Superior temporal gyrus (tissue), 1 donor: ENCODE measurements around the gene PPT1.

Experiments
- DNase-seq: peaks from one replicate; pipeline ENCODE4 v3.0.0-alpha.2; 2016; ENCODE audit errors: extremely low spot score

Gene PPT1

GRCh38 chr1:40030528-40031135 is 66.4 kb downstream of the PPT1 start:
- DNase-seq: no peak

GRCh38 chr1:40029608-40030007 is 67.4 kb downstream of the PPT1 start:
- DNase-seq: no peak

DNA sequence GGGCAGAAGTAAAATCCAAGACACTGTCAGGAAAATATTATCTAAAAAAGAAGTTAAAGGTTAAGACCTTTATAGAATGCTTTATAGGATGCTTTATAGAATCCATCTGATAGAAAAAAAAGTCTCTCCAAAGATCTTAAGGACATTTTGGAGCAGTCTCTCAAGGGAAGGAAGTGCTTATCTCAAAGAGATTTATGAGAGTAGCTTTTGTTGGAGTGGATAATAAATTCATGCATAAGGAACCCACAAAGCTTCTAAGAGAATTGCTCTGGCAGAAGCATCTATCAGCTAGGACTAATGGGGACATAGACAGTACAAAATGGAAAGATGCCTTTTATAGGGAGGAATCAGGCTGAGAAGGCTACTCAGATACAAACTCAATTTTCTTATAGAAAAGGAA is 69.4 kb downstream of the PPT1 start:
- DNase-seq: no peak

- no peak for DNase-seq
These were observed 72.4 kb downstream of the PPT1 start for GRCh38 chr1:40024671-40025070.

DNA sequence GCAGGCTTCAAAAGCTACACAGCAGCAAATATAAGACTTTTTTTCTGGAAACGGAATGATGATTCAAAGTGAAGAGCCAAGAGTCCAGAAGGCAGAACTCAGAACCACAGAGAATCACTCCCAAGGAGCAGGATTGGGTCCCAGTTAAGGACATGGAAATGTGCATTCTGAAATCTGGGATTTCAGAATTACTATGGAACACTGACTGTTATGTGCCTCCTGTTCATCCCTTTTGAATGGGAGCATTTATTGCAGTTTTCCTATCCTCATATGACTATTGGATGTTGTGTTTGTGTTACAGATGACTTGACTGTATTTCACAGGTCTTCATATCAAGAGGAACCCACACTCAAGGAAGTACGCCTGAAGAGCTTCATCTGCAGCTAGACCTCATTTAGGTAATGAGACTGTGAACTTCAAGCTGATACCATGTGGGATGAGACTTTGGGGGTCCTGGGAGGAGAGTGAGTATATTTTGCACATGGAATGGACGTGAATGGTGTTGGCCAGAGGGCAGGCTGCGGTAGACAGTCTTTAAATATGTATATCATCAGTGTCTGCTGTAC is 73.6 kb downstream of the PPT1 start:
- DNase-seq: no peak
